Measurements from ENCODE around the gene FDPS.

The FDPS gene

GRCh38 chr1:155308493-155309422 lies at the start of gene FDPS:
Gene FDPS, plus strand, starts transcription at chr1:155308866. Its CDS starts 924 bp downstream, at chr1:155309790.
- H3K27ac ChIP-seq (ENCODE audit: poor library complexity, severe bottlenecking): peak within 1 kb of the TSS; percentile 90
- peak within 1 kb of the TSS; percentile 49 for H3K4me3 ChIP-seq (ENCODE audit: severe bottlenecking)
- ATAC-seq (ENCODE audit: low read depth): peak; percentile 97
- no peaks in the 10 kb centered on the region for H3K27me3 ChIP-seq (ENCODE audit: insufficient read depth, poor library complexity, severe bottlenecking)
- peaks cover 12% of the 10 kb centered on the region for H3K4me1 ChIP-seq (ENCODE audit: insufficient read depth, poor library complexity, severe bottlenecking)
- peaks cover 40% of the 10 kb centered on the region for H3K36me3 ChIP-seq (ENCODE audit: low read depth)
- no peaks in the 10 kb centered on the region for H3K9me3 ChIP-seq (ENCODE audit: severe bottlenecking)
- DNase-seq (ENCODE audit: low spot score): peak; percentile 98
- no peak for TF ChIP-seq CTCF (IDR thresholded peaks at IDR 0.05; ENCODE audit: poor library complexity, severe bottlenecking)

GRCh38 chr1:155260276-155260675 lies 48.4 kb upstream of the FDPS start:
- Histone ChIP-seq H3K9me3 (ENCODE audit: severe bottlenecking) (no peaks in the 10 kb centered on the region), H3K4me3 (ENCODE audit: severe bottlenecking) (no peak overlapping the region), H3K27ac (ENCODE audit: poor library complexity, severe bottlenecking) (no peak overlapping the region), H3K4me1 (ENCODE audit: insufficient read depth, poor library complexity, severe bottlenecking) (peaks cover 6% of the 10 kb centered on the region), H3K27me3 (ENCODE audit: insufficient read depth, poor library complexity, severe bottlenecking) (no peaks in the 10 kb centered on the region), H3K36me3 (ENCODE audit: low read depth) (peaks cover 50% of the 10 kb centered on the region)
- DNase-seq (ENCODE audit: low spot score): no peak
- ATAC-seq (ENCODE audit: low read depth): no peak
- TF ChIP-seq CTCF (IDR thresholded peaks at IDR 0.05; ENCODE audit: poor library complexity, severe bottlenecking): no peak

GRCh38 chr1:155261493-155261851 lies 47.2 kb upstream of the FDPS start:
- Histone ChIP-seq H3K4me1 (ENCODE audit: insufficient read depth, poor library complexity, severe bottlenecking) (peaks cover 6% of the 10 kb centered on the region), H3K4me3 (ENCODE audit: severe bottlenecking) (peak overlapping the region; percentile 71), H3K9me3 (ENCODE audit: severe bottlenecking) (no peaks in the 10 kb centered on the region), H3K27me3 (ENCODE audit: insufficient read depth, poor library complexity, severe bottlenecking) (no peaks in the 10 kb centered on the region), H3K27ac (ENCODE audit: poor library complexity, severe bottlenecking) (peak overlapping the region; percentile 45), H3K36me3 (ENCODE audit: low read depth) (peaks cover 62% of the 10 kb centered on the region)
- no peak for TF ChIP-seq CTCF (IDR thresholded peaks at IDR 0.05; ENCODE audit: poor library complexity, severe bottlenecking)
- DNase-seq (ENCODE audit: low spot score) (no peak), ATAC-seq (ENCODE audit: low read depth) (peak; percentile 5; the same call in 2 of the 3 replicates)

- H3K4me3 ChIP-seq (ENCODE audit: severe bottlenecking): peak within 1 kb of the TSS; percentile 71
- H3K36me3 ChIP-seq (ENCODE audit: low read depth): peaks cover 68% of the 10 kb centered on the region
- H3K27ac ChIP-seq (ENCODE audit: poor library complexity, severe bottlenecking): peak within 1 kb of the TSS; percentile 45
- H3K9me3 ChIP-seq (ENCODE audit: severe bottlenecking): no peaks in the 10 kb centered on the region
- H3K4me1 ChIP-seq (ENCODE audit: insufficient read depth, poor library complexity, severe bottlenecking): peaks cover 6% of the 10 kb centered on the region
- H3K27me3 ChIP-seq (ENCODE audit: insufficient read depth, poor library complexity, severe bottlenecking): no peaks in the 10 kb centered on the region
- ATAC-seq (ENCODE audit: low read depth): peak; percentile 93
- DNase-seq (ENCODE audit: low spot score): peak; percentile 96
- no peak for TF ChIP-seq CTCF (IDR thresholded peaks at IDR 0.05; ENCODE audit: poor library complexity, severe bottlenecking)
Measured at GRCh38 chr1:155261852-155262673, 46.6 kb upstream of the FDPS start, which contains the start of gene SCAMP3. Gene SCAMP3, minus strand, starts transcription at chr1:155262360. Its CDS starts 209 bp downstream, at chr1:155262151.

All from RWPE2 (cell line).